Forelimb muscle (tissue), 1 donor: Measurements from ENCODE around the gene PRKCA. TPM values are rescaled to one million over a fixed set of nuclear protein-coding genes. Genes with fewer than 3 reads are reported as not detected.
"Not testable (repeated sequence)": the region's sequence is repeated elsewhere in the genome, so short reads cannot be mapped to it uniquely, and the experiment has no call there.

Experiments
- DNase-seq: peaks from one replicate; pipeline ENCODE4 v3.0.0-alpha.2; 2013; ENCODE audit warnings: low read depth
- polyA plus RNA-seq: library from polyadenylated mRNA; unstranded; fragments of 120-200 nt; gene quantifications from one replicate; pipeline ENCODE4 v1.2.1, GENCODE V29; 2013; ENCODE audit not compliant: insufficient read length

Gene PRKCA
- polyA plus RNA-seq = 2.4 TPM

GRCh38 chr17:66301864-66302741 lies at the start of gene PRKCA:
TSS of gene PRKCA (plus strand) at chr17:66302613.
- no peak for DNase-seq

- DNase-seq = not testable (repeated sequence)
Observed at GRCh38 chr17:66253458-66253857, 49.0 kb upstream of the PRKCA start.

GRCh38 chr17:66255112-66255511 lies 47.3 kb upstream of the PRKCA start:
- DNase-seq = peak; percentile 67

- no peak for DNase-seq
Observed at GRCh38 chr17:66255527-66255971, 46.9 kb upstream of the PRKCA start.

- no peak for DNase-seq
Observed at GRCh38 chr17:66260275-66260674, 42.1 kb upstream of the PRKCA start.

GRCh38 chr17:66260688-66261087 lies 41.7 kb upstream of the PRKCA start:
- DNase-seq = no peak

- no peak for DNase-seq
Observed at GRCh38 chr17:66262767-66263166, 39.6 kb upstream of the PRKCA start.

GRCh38 chr17:66264696-66265095 lies 37.7 kb upstream of the PRKCA start:
- DNase-seq = no peak

GRCh38 chr17:66268247-66268927 lies 34.0 kb upstream of the PRKCA start:
- no peak for DNase-seq

GRCh38 chr17:66270106-66270505 lies 32.3 kb upstream of the PRKCA start:
- no peak for DNase-seq

- no peak for DNase-seq
Observed at GRCh38 chr17:66271512-66271911, 30.9 kb upstream of the PRKCA start.

- no peak for DNase-seq
Observed at GRCh38 chr17:66272811-66273585, 29.4 kb upstream of the PRKCA start.

- DNase-seq = no peak
Observed at GRCh38 chr17:66273586-66273848, 28.9 kb upstream of the PRKCA start.

- DNase-seq = no peak
Observed at GRCh38 chr17:66275651-66276050, 26.8 kb upstream of the PRKCA start.

- DNase-seq = no peak
Observed at GRCh38 chr17:66276328-66276937, 26.0 kb upstream of the PRKCA start.

GRCh38 chr17:66277191-66277590 lies 25.2 kb upstream of the PRKCA start:
- no peak for DNase-seq

GRCh38 chr17:66281661-66282369 lies 20.6 kb upstream of the PRKCA start:
- no peak for DNase-seq

- no peak for DNase-seq
Observed at GRCh38 chr17:66283296-66283934, 19.0 kb upstream of the PRKCA start.

- no peak for DNase-seq
Observed at GRCh38 chr17:66283971-66284370, 18.4 kb upstream of the PRKCA start.

GRCh38 chr17:66285149-66285548 lies 17.3 kb upstream of the PRKCA start:
- no peak for DNase-seq

- no peak for DNase-seq
Observed at GRCh38 chr17:66287911-66288310, 14.5 kb upstream of the PRKCA start.
